SK-N-DZ (cell line): ENCODE measurements around the gene DOK6.
"Not testable (repeated sequence)": the region's sequence is repeated elsewhere in the genome, so short reads cannot be mapped to it uniquely, and the experiment has no call there.

Experiments
- DNase-seq: peaks from one replicate; pipeline ENCODE4 v3.0.0-alpha.2; 2015; ENCODE audit warnings: low spot score

Gene DOK6

DNA sequence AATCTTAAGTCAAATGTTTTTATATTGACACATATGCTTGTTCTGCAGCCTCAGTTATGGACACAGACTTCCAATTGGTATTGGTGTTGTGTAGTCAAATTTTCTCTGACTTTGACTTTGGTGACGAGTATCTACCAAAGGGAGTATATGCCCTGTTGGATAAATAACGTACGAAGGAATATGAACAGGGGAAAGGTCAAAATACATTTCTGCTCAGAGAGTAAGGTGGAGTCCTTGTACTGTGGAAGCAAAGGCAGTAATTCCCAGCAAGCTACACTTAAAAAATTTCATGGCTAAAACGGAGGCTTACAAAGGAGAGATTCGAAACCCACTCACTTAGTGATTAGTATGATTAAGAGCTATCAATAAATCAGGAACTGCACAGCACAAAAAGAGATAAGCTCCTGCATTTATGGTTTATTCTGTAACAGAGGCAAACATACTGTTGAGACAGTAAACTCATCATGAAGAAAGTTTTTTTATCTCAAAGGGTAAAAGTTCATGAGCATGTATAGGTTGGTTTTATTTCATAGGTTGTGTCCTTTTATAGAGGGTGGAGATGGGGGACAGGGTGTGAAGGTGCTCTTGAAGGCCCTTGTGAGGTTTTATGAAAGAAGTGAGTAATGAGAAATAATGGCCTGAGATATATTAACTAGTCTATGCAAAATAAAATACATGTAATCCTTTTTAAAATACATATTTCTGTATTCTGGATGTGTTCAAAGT is 404.3 kb downstream of the DOK6 start:
- DNase-seq, result no peak

DNA sequence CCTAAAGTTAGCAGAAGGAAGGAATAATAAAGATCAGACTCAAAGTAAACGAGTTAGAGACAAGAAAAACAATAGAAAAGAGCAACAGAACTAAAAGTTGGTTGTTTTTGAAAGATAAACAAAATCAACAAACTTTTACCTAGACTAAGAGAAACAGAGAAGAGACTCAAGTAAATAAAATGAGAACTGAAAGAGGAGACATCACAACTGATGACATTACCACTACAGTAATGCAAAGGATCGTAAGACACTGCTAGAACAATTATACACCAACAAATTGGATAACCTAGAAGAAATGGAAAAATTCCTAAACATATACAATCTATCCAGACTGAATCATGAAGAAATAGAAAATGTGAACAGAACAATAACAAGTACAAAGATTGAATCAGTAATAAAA is 407.7 kb downstream of the DOK6 start:
- DNase-seq, result no peak

DNA sequence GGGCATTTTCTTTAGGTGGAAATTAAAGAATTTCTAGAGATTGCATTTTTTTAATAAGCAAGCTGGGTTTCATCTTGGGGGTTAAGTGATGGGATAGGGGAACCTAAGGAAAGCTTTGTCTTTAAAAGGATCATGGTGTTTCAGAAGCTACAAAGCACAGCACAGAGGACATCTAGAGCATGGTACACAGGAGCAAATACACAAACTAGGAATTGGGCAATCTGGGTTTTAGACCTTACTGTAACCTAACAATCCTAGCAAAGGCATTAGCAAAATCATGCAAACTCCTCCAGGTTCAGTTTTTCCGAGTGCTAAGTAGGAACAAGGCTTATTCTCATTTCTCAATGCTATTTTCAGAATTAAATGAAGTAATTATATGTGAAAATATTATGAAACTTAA is 412.9 kb downstream of the DOK6 start:
- DNase-seq, result no peak

DNA sequence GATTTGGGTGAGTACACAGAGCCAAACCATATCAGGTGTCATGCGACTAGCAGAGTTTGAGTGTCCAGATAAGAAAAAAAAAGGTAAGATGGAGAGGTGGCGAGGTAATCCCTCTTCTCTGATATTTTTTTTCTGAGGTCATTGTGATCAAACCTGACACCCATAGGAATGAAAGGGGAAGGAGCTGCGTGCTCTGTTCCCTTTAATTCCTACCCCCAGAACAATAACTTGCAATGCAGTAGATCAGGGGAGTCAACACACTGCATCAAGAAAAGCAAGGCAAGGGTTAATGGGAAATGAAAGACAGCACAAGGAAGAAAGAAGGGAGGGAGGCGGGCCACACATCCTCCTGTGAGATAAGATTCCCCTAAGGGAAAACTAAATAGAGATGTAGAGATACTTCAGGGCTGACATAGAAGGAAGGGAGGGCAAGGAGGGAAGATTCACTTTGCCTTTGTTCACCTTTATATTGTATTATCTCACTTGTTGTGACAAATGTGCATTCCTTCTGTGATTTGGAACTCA is 414.2 kb downstream of the DOK6 start:
- peak; percentile 82 for DNase-seq

DNA sequence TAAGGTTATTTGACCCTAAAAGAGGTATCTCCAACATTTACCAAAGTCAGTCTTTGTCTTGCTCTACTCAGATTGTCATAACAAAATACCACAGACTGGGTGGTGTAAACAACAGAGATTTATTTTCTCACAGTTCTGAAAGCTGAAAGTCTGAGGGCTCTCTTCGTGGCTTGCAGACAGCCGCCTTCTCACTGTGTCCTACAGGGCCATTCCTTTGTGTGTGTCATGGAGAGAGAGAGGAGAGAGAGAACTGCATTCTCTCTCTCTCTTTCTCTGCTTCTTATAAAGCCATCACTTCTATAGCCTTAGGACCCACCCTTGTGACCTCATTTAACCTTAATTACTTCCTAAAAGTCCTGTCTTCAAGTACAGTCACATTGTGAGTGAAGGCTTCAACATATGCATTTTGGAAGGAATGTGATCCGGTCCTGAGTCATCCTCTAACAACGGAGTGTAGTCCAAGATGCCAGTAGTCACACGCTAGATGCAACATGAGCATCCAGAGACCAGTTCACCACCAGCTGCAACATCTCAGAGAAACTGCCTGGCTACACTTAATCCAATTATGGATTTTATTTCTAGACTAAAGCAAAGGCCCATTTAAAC is 416.8 kb downstream of the DOK6 start:
- no peak for DNase-seq

DNA sequence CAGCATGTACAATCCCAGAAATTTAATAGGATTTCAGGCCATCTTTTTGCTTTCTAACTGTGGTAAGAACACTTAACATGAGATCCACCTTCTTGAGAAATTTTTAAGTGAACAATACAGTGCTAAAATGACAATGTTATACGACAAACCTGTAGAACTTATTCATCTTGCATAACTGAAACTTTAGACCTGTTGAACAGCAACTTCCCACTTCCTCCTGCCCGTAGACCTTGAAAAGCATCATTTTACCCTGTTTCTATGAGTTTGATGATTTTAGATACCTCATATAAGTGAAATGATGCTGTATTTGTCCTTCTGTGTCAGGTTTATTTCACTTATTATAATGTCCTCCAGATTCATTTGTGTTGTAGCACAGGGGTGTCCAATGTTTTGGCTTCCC is 418.8 kb downstream of the DOK6 start:
- DNase-seq, result no peak

DNA sequence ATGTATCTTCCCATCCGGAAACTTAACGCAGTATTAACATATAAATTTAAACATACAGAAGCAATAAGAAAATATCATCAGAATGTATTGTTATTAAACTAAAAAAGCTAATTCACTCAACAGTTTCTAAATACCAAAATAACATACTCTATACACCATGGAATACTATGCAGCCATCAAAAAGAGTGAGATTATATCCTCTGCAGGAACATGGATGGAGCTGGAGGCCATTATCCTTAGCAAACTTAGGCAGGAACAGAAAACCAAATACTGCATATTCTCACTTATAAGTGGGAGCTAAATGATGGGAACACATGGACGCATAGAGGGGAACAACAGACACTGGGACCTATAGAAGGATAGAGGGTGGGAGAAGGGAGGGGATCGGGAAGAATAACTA is 419.9 kb downstream of the DOK6 start:
- no peak for DNase-seq

DNA sequence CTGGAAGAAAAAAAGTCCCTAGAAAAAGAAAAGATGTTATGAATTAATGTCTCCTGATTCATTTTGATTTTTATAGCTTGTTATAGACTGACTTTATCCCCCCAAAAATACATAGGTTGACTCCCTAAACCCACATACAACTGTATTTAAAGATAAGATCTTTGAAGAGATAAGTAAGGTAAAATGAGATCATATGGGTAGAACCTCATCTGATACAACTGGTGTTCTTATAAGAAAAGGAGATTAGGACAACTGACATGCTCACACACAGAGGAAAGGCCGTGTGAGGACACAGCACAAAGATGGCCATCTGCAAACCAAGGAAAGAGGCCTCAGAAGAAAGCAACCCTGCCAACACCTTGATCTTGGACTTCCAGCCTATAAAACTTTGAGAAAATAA is 429.5 kb downstream of the DOK6 start:
- no peak for DNase-seq

DNA sequence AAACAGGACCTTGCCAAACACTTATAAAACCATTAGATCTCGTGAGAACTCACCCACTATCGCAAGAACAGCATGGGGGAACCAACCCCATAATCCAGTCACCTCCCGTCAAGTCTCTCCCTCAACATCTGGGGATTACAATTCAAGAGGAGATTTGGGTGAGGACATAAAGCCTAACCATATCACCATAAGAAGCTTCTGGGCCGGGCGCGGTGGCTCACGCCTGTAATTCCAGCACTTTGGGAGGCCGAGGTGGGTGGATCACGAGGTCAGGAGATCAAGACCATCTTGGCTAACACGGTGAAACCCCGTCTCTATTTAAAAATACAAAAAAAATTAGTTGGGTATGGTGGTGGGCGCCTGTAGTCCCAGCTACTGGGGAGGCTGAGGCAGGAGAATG is 434.3 kb downstream of the DOK6 start:
- DNase-seq, result not testable (repeated sequence)

DNA sequence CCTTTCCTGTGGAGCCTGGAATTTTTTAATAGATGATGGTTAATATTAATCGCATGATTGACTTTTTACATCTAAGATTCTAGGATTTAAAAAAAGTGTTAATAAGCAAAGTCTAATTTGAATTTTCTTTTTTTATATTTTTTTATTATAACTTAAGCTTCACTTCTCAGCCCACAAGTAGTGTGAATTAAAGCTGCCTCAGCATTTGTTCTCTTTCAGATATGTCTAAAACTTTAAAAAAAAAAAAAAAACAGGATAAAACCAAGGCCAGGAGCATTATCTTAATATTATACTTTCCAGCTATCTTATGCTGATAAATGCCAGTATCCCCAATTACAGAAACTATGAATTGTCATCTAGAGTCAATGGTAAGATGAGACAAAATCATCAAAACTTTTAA is 437.3 kb downstream of the DOK6 start:
- DNase-seq, result no peak

DNA sequence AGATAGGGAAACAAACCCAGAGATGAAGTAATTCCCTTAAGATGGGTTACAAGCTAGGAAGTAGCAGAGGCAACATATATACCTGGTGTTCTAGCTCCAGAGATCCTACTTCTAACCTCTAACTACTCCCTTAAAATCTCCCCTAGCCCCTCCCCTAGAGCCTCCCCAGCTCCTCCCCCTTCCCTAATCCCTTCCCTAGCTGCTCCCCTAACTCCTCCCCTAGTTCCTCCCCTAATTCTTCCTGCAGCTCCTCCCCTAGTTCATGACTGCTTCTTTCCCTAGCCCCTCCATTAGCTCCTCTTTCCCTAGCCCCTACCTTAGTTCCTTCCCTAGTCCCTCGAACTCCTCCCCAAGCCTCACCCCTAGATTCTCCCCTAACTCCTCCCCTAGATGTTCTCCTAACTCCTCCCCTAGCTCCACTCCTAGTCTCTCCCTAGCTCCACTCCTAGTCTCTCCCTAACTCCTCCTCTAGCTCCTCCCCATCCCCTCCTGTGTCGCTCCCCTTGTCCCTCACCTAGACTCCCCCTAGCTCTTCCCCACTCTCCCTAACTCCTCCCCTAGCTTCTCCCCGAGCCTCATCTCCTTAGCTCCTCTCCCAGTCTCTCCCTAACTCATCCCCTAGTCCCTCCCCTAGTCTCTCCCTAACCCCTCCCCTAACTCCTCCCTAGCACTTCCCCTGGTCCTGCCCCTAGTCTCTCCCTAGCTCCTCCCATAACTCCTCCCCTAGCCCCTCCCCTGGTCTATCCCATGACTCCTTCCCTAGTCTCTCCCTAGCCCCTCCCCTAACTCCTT is 438.1 kb downstream of the DOK6 start:
- peak; percentile 21 for DNase-seq

DNA sequence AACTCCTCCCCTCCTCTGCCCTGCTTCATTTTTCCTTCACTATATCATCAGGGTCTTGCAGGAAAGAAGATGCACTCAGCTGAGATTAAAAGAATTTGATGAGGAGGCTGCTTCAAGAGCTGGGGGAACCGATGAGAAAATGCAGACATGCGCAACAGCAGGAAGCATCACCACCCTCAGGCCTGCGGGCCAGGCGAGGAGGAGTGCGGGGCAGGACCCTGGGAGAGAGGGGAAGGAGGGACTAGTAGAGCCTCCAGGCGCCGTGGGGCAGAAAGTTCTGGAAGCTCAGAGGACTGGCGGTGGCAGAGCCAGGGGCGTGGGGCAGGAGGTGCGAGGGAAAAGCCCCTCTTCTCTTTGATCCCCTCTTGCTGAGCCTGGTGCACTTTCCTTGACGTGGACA is 438.8 kb downstream of the DOK6 start:
- DNase-seq, result no peak

DNA sequence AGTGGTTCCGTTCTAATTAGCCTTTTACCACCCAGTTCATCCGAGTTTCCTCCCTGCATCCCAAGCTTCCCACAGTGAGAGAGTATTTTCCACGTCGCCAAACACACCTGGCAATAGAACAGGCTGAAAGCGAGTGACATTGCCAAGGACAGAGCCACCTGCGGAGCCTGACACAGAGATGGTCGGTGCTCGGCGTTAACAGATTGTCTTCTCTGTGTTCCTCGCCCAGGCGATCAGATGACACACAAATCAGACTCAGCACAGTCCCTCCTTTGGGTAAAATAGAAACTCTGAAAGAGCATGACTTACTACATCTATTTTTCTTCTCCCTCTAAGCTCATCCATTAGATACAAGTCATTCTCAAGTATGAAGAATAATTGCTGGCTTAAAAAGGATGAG is 439.3 kb downstream of the DOK6 start:
- DNase-seq, result no peak

DNA sequence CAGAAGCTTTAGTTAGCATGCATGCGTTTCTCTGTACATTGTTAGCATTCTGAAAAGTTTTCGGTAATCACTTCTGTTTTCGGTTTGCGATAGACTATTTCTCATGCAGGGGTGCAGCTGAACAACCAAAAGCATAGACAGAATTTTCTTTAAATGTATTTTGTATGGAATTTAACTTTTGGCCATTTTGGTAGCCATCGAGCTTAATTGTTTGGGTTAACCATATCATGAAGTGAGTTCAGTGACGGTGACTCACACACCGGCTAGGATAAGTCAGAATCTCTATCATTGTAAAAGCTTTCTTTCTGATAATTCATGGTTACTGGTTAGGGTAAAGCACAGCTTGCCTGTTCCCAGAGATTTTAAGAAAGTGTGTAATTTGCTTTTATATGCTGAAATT is 439.8 kb downstream of the DOK6 start:
- no peak for DNase-seq

DNA sequence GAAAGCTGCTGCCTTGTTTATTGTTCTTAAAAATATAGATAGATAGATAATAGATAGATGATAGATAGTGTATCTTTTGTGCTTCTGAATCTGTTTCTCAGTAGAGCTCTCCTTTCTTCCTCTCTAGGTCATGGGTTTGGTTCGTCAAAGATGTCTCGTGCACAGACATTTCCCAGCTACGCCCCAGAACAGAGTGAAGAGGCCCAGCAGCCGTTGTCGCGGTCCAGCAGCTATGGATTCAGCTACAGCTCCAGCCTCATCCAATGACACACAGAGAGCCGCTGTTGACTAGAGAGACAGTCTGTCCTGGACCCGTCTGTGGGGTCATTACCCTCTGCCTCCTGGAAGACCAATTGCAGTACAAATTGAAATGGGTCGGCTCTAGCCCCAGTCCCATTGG is 440.4 kb downstream of the DOK6 start:
- no peak for DNase-seq

DNA sequence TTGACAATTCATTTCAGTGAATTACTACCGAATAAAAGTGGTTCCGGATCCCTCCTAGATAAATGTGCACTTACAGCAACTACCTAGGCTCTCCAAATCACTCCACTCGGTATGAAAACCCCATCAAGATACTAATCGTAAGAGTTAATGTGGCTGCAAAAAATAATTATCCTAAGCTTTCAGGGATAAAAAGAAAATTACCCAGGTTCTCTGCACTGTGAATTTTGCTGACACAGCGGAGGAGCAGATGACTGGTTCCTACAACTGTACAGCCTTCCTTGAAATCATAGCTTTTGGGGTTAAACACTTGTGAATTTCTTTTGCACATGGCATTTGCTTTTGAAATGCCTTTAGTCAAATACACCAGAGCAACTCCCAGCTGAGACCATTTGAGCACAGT is 442.3 kb downstream of the DOK6 start:
- DNase-seq, result no peak

DNA sequence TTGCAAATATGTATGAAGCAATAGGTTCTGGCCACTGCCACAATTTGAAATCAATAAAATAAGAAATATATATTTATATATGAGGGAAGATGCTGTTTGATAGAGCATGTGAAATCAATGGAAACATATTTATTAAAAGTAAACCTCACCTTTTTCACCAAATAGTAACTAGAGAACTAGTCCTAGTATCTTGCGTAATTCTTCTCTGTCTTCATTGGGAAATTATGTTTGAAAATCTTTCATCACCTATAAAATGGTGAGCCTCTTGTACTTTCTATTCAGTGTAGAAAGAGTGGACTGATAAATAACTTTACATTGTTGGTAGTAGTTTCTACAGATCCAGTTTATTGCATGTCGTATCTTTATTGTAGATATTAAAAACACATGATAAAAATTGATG is 444.0 kb downstream of the DOK6 start:
- no peak for DNase-seq

DNA sequence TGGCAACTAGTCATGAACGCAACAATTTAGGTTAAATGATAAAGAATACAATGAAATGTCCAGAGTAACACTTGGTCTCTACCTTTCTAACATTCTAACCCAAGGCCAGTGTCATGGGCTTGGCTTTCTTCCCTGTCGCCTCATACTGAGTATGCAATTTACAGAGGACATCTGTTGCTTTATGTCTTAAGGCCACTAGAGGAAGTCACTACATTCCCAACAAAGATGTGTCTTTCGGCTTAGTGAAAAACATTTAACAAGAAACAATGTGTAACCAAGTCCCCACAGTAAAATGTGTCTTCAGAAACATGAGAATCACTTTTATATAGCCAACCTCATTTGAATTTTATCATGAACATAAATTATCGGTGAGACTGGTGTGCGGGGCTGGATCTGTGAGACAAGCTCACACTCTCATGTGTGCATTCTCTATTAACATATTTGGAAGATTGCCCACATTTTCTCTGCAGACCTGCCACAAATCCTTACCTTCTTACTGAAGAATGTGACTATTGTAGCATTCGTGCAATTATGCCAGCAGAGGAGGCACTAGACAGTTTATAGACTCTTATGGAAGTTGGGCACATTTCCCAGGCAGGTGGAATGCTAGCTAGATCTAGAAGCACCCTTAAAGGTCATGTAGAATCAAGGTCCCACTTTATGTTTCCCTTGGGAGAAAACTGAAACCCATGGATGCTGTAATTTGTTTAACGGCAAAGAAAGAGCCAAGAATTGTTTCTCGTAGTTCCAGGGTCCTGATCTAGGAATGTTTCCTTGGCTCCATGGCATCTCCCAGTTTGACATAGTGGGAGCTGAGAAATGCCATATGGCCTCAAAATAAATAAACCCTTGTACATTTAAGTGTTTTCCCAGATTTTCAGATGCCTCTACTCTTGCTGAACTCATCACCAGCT is 445.2 kb downstream of the DOK6 start:
- DNase-seq, result no peak

DNA sequence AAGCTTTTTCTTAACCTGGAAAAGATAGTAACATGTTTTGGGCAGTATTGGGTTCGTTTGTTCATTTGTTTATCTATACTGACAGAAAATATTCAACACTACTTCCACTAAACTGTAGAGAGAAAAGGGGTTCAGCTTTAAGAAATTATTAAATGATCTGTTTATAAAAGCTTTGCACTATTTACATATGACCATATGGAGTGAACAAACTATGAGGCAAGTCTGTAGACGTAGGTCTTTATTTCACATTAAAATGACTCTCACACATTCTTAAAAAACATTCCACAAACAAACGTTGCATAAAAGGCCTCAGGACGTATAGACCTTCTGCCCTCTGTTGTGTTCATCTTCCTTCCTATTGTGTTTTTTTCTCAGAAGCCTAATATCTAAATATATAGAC is 452.4 kb downstream of the DOK6 start:
- DNase-seq, result no peak

DNA sequence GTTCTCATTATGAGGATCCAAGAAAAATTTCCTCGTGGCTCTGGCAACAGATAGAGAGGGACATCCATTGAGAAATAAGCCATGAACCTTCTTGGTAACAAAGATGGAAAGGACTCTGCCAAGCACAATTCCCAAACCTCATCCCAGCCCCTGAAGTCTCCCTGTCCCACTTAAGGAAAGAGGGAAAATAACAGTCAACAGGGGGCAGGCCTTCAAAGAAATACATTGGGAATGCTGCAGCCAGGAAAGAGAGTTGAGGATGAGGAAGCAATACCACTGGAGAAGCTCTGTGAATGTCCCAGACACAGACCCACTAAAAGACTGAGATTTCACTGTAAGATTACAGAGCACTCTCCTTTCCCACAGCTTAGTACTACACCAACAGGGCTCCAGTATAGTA is 453.8 kb downstream of the DOK6 start:
- no peak for DNase-seq

DNA sequence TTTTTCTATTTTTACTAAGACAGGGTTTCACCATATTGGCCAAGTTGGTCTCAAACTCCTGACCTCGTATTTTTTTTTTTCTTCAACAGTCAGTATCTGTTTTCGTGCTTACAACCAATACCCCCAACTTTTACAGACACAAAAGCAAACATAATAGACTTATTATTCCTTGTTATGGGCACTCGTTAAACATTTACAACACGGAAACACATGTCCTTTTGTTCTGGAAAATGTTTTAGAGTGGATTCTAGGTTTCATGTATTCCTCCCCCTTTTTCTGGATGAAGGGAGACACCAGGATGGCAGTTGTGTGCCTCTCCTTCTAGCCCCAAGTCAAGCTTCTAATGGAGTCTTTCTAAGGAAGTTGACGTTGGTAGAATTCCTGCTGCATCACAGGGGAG is 458.2 kb downstream of the DOK6 start:
- no peak for DNase-seq

DNA sequence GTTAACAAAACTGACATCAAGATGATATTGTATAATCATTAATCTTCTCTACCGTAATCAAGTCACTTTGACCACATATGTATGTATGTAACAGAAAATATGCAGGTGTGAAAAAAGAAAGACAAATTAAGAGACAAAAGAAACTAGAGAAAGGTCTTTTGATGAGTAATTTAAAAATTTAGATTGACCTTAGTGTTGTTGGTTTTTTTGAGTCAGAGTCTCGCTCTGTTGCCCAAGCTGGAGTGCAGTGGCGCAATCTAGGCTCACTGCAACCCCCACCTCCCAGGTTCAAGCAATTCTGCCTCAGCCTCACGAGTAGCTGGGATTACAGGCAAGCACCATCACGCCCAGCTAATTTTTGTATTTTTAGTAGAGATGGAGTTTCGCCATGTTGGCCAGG is 464.1 kb downstream of the DOK6 start:
- DNase-seq, result not testable (repeated sequence)
